ENCODE data around the gene NET1.

Gene NET1

GRCh38 chr10:5445006-5445405, 32.6 kb downstream of the NET1 start:
- DNase-seq: no peak

- peak; percentile 74 for DNase-seq
Observed at GRCh38 chr10:5446390-5446926, 34.1 kb downstream of the NET1 start.

- DNase-seq: no peak
Observed at GRCh38 chr10:5447056-5447455, 34.7 kb downstream of the NET1 start.

- no peak for DNase-seq
Observed at GRCh38 chr10:5447611-5448071, 35.3 kb downstream of the NET1 start.

GRCh38 chr10:5448333-5449001, 36.1 kb downstream of the NET1 start:
- DNase-seq: no peak

- DNase-seq: no peak
Observed at GRCh38 chr10:5449227-5449626, 36.9 kb downstream of the NET1 start.

DNA sequence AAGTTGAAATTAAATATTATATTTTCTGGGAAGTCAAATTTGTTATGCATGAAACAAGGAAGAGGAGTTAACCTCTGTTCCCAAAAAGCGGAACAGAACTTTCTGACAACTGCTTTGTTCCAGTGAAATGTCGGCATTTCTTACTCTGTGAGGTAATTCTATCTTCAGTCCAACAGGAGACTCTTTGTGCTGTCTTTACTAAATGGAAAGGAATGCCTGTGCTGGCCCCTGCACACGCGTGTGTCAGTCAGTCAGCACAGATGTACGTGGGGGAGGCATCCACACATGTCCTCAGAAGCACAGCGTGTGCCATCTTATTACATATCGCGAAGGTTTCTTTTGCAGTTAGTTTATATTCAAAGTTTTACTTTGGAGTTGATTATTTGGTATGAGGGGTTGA, 37.5 kb downstream of the NET1 start:
- DNase-seq: no peak

DNA sequence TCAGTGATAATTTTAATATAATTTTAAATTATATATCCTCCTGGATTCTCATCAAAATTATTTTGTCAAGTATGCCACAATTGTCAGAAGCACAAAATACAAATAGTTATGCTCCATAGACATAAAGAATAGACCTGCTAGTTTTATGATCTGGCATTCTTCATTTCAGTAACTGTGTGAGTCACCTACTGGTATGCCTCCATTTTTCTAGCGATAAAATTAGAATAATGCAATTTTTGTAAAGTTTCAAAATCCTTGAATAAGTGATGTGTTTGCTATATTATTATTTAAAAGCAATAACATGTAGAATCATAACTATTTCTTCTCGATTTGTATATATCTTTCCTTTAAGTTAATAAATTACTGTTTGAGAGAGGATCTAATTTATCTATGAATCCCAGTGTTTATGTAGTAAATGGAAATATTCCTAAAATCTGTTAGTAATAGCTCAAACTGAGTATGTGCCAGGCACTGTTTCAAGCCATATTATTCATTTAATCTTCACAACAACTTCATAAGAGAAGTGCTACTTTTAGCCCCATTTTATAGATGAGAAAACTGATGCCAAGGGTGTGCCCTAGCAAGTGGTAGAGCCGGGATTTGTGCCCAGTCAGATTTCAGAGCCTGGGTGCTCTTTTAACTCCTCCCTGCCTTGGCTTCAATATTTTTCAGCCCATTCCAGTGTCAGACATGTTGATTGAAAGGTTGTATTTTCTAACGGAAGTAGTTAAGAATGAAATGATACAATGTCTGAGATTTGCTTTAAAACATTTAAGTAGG, 38.4 kb downstream of the NET1 start:
- DNase-seq: no peak

DNA sequence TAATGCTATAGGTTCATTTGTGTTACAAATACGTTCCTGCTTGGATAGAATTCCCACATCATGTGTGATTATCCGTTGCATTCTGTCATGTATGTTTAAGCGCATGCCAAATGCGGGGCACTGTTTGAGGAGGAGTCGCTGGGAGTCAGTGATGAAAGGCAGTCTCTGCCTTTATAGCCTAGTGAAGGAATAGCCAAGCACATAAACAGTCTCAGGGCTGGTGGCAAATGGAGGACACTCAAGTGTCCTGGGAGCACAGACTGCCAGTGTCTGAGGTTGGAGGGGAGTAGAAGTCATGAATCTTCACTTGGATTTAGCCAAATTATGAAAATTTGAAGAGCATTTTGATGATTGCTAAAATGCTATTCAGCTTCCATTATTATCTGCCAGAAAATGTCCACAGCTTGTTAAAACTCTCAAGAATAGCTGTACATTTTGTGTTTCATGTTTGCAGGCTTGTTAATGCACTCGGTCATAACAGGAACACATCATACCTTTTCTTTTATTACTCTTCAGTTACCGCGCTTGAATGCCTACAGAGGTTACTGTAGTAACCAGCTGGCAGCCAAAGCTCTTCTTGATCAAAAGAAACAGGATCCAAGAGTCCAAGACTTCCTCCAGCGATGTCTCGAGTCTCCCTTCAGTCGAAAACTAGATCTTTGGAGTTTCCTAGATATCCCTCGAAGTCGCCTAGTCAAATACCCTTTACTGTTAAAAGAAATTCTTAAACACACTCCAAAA, 41.6 kb downstream of the NET1 start:
- DNase-seq: no peak

DNA sequence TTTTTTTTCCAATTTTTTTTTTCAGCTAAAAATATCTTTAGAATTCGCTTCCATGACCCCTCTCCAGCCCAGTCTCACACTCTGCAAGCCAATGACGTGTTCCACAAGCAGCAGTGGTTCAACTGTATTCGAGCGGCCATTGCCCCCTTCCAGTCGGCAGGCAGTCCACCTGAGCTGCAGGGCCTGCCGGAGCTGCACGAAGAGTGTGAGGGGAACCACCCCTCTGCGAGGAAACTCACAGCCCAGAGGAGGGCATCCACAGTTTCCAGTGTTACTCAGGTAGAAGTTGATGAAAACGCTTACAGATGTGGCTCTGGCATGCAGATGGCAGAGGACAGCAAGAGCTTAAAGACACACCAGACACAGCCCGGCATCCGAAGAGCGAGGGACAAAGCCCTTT, 44.2 kb downstream of the NET1 start:
- no peak for DNase-seq

DNA sequence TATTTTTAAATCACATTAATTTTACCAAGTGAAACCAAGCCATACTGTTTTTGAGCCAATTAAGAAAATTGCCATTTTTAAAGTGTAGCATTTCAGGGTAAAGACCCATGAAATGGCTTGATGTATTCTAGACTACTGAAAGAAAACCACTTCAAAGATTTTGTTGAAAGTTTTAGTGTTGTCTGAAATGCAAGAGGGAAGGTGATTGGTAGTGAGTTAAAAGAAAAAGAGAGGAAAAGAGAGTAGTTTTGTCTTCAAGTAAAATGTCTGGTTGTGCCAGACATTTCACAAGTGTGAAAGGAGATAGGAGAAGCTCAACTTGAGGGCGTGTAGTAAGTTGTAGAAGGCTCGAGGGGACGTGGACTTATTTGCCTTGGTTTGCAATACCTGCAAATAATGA, 45.4 kb downstream of the NET1 start:
- DNase-seq: no peak

- DNase-seq: no peak
Observed at GRCh38 chr10:5458425-5458824, 46.1 kb downstream of the NET1 start.

GRCh38 chr10:5458949-5459747, 46.8 kb downstream of the NET1 start:
- DNase-seq: no peak

DNA sequence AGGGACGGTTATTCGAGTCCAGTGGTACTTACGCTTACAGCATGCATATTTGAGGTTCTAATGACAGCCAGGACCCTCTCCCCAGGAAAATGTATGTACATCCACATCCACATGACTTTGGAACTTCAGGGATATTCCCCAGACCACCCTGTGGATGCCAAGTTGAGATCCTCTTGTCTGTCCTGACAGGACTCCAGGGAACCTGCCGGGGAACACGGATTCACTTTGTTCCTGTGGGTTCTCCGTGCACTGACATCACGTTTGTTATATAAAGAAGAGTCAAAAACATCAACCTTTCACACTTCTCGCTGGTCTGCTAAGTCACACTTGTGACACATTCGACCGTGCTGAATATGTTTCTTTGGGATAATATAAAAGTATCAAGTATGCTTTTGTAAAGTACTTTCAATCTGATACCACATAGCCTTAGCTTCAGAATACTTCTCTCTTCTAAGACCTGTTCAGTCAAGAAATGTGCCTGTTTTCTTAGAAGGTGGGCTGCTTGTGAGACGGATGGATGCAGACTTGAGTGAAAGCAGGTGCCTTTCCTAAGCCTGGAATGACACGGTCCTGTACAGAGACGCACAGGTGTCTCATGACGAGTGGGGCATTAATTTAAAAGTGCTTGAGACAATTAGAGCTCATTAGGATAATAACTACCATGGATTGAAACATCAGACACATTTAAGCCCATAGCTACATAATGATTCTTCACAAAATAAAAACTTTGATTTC, 48.3 kb downstream of the NET1 start:
- no peak for DNase-seq

GRCh38 chr10:5461203-5461588, 48.8 kb downstream of the NET1 start:
- no peak for DNase-seq

DNA sequence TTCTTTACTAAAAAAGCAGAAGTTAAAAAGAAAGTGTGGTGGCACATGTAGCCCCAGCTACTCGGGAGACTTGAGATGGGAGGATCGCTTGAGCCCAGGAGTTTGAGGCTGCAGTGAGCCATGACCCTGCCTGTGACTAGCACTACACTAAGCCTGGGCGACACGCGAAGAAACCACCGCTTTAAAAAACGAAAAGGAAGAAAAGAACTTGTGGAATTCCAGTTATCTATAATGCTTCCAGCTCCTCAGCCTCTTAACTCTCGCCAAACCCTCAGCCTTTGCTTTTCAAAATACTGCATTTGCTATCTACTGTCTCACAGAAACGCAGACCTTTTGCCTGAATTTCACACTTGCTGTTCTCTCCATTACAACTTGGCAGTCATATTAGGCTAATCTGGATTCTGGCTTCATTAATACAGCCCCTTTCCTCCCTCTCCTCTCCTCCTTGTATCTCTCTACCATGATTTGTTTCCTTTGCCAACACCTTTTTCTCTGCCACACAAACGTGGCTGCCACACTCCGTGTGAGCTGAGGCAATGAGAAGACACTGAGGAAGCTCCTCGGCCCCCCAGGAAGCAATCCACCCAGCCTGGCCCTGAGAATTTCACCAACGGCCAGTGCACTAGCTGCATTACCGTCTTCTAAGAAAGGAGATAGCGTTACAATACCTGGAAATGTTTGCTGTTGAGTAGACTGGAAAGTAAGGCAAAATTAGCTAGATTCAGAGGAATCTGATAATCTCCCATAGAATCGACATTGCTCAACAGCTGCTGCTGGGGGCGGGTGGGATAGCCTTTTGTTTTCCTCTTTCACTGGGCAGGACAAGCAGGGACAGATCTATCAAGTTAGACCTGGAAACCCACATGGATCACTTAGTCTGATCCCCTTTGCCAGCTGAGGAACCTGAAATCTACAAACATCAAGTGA, 49.8 kb downstream of the NET1 start:
- no peak for DNase-seq

DNA sequence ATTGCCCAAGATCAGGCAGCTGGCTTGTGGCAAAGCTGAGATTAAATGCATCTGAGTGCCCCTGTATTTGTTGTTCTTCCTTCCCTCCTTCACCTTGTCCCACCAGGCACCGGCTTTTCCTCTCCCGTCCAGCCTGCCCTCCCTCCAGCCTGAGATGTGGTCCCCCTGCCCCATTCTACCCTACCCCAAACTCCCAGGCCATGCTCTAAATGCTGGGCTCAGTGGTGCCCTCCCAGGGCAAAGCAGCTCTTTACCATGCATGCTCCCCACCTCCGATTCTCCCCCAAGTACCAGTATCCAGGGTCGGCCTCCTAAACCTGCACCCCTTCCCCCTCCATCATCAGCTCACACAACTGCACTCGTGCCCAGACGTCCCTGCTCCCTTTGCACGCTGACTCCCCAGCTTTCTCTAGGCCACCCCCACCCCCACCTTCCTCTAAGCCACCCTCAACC, 50.5 kb downstream of the NET1 start:
- DNase-seq: no peak

- no peak for DNase-seq
Observed at GRCh38 chr10:5464546-5464945, 52.2 kb downstream of the NET1 start.

GRCh38 chr10:5465976-5466450, 53.7 kb downstream of the NET1 start:
- no peak for DNase-seq

DNA sequence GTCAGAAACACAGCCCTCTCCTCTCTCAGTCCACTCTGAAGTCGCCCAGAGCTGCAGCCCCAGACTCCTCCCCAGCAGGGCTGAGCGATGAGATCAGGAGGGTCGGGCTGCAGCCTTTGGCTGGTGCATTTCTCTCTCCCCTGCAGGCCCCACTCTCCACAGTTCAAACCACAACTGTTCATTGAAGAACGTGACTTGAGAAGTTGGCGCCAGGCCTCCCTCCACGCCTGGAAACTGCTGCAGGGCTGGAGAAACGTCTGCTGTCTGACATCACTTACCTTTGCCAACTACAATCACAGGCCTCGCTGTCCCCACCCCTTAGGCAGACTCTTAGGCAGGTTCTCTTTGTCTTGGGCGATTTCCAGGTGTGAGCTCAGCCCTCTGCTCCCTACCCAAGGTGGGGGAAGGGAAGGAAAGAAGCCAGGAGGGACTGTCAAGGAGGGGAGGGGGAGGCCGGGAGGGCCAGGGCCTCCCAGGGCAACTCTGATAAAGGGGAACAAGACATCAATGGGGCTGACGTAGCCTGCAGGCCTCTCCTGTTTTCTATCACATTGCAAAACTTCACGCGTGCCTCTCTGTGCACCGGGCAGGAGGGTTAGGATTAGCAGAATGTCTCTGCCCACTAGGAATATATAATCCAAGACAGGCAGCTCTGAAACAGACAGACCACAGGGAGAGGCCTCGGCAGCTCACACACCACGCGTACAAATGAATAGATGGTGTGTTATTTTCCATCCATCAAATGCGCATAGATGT, 54.3 kb downstream of the NET1 start:
- DNase-seq: peak; percentile 47
